ENCODE results near the gene RASGRP2. TPM values are rescaled to one million over a fixed set of nuclear protein-coding genes. Genes with fewer than 3 reads are reported as not detected.
A peak's percentile ranks its signal among the peaks of the same experiment; 100 is the strongest.

RASGRP2 gene
- total RNA-seq, result 12.0 TPM

DNA sequence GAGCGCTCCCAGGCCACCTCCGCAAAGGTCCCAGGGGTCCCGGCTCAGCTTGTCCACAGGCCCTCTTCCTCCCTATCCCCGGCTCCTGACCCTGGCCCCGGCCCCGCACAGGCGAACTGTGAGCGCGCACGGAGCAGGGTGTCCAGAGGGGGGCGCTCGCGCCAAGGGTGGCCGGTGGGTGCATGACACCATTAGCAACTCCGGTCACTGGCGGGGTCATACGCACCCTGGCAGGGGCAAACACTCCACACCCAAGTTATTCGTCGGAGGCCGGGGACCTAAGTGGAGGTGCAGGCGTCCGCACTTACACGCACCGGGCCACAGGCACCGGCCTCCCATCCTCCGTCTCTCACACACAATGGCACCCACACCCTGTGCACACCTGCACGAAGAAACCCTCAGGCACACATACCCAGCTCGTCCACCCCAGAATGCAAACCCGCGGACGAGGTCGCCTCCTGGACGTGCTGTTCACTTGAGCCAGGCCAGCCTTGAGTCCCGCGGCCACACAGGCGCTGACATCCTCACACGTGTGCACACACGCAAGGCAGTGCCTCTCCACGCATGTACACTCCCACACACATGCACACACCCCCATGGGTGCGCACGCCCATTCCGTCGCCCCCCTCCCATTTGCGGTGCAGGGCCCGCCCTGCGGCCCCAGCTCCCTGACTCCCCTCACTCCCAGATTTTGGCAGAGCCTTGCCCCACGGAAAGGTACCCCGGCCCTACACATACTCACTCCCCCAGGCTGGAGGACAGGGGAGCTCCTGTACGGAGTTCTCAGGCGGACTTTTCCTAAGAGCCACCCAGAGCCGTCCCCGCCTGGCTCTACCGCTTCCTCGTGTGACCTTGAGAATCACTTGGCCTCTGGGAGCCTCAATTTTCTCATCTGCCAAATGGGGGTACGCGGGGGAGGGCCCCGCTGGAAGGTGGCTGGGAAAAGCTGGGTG lies at the start of gene RASGRP2:
Gene RASGRP2, minus strand, starts transcription at position 552 of the 953 bp plus-strand sequence. CDS start 1,276 bp downstream, outside the sequence.
- Histone ChIP-seq H3K27ac (ENCODE audit: low read depth, low read length) (peak within 1 kb of the TSS; percentile 87), H3K9me3 (ENCODE audit: control insufficient read depth in 3 of 3, low read length in 3 of 3) (no peaks in the 10 kb centered on the region), H3K27me3 (ENCODE audit: control insufficient read depth in 3 of 3, insufficient read depth in 3 of 3, low read length in 3 of 3) (no peaks in the 10 kb centered on the region), H3K36me3 (ENCODE audit: control insufficient read depth in 3 of 3, insufficient read depth in 3 of 3, low read length in 3 of 3) (peaks cover 10 to 21% (median 13%) of the 10 kb centered on the region in 3 donors), H3K9ac (ENCODE audit: low read depth in 1 of 3, low read length in 3 of 3) (peak within 1 kb of the TSS; percentile 65 to 85 (median 77)), H3K4me3 (ENCODE audit: low read length in 3 of 3) (peak within 1 kb of the TSS; percentile 64 to 87 (median 83)), H3K4me1 (ENCODE audit: control insufficient read depth in 3 of 3, insufficient read depth in 3 of 3, low read length in 3 of 3) (peaks cover 40 to 60% (median 57%) of the 10 kb centered on the region in 3 donors)

DNA sequence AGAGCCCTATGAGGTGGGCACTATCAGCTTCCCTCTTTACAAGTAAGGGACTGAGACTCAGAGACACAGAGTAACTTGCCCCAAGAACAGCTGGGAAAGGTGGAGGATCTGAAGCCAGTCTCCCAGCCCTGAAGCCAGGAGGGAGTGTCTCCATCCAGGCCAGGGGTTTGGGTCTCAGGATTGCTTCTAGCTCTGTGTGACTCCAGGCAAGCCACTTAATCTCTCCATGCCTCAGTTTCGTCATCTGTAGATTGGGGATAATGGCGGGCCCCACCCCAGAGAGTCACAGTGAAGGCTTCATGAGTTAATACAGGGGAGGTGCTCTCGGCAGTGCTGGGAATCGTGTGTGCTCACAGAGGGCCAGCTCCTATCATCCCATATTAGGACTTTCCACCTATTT lies 48.5 kb upstream of the RASGRP2 start:
- Histone ChIP-seq H3K9ac (ENCODE audit: low read depth in 1 of 3, low read length in 3 of 3) (no peak overlapping the region), H3K36me3 (ENCODE audit: control insufficient read depth in 3 of 3, insufficient read depth in 3 of 3, low read length in 3 of 3) (peaks cover 0 to 23% (median 11%) of the 10 kb centered on the region in 3 donors), H3K4me3 (ENCODE audit: low read length in 3 of 3) (no peak overlapping the region), H3K27me3 (ENCODE audit: control insufficient read depth in 3 of 3, insufficient read depth in 3 of 3, low read length in 3 of 3) (no peaks in the 10 kb centered on the region), H3K9me3 (ENCODE audit: control insufficient read depth in 3 of 3, low read length in 3 of 3) (no peaks in the 10 kb centered on the region), H3K4me1 (ENCODE audit: control insufficient read depth in 3 of 3, insufficient read depth in 3 of 3, low read length in 3 of 3) (peaks cover 0 to 3% (median 0%) of the 10 kb centered on the region in 3 donors), H3K27ac (ENCODE audit: low read depth, low read length) (no peak overlapping the region)

DNA sequence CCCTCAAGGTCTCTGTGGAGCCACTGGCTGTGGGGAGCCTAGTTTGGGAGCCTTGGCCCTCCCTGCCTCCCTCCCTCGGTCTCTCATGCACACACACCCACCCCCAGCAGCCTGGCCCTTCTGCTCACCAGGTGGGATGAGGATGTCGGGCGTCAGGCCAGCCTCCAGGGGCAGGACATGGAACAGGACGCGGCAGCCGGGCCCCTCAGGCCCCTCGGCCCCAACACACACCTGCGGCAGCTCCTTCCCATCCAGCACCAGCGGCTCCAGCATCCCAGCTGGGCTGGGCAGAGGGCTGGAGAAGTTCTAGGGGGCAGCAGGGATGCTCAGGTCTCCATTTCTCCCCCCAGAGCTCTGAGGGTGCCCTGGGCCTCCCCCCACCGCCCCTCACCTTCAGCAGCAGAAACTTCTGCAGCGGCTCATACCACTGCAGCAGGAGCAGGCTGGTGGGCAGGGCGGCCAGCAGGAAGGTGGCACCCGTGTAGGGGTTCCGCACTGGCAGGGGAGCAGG lies 47.9 kb upstream of the RASGRP2 start:
- Histone ChIP-seq H3K36me3 (ENCODE audit: control insufficient read depth in 3 of 3, insufficient read depth in 3 of 3, low read length in 3 of 3) (peaks cover 0 to 19% (median 11%) of the 10 kb centered on the region in 3 donors), H3K9me3 (ENCODE audit: control insufficient read depth in 3 of 3, low read length in 3 of 3) (no peaks in the 10 kb centered on the region), H3K4me1 (ENCODE audit: control insufficient read depth in 3 of 3, insufficient read depth in 3 of 3, low read length in 3 of 3) (peaks cover 0 to 3% (median 0%) of the 10 kb centered on the region in 3 donors), H3K9ac (ENCODE audit: low read depth in 1 of 3, low read length in 3 of 3) (no peak overlapping the region), H3K27ac (ENCODE audit: low read depth, low read length) (no peak overlapping the region), H3K27me3 (ENCODE audit: control insufficient read depth in 3 of 3, insufficient read depth in 3 of 3, low read length in 3 of 3) (no peaks in the 10 kb centered on the region), H3K4me3 (ENCODE audit: low read length in 3 of 3) (no peak overlapping the region)

DNA sequence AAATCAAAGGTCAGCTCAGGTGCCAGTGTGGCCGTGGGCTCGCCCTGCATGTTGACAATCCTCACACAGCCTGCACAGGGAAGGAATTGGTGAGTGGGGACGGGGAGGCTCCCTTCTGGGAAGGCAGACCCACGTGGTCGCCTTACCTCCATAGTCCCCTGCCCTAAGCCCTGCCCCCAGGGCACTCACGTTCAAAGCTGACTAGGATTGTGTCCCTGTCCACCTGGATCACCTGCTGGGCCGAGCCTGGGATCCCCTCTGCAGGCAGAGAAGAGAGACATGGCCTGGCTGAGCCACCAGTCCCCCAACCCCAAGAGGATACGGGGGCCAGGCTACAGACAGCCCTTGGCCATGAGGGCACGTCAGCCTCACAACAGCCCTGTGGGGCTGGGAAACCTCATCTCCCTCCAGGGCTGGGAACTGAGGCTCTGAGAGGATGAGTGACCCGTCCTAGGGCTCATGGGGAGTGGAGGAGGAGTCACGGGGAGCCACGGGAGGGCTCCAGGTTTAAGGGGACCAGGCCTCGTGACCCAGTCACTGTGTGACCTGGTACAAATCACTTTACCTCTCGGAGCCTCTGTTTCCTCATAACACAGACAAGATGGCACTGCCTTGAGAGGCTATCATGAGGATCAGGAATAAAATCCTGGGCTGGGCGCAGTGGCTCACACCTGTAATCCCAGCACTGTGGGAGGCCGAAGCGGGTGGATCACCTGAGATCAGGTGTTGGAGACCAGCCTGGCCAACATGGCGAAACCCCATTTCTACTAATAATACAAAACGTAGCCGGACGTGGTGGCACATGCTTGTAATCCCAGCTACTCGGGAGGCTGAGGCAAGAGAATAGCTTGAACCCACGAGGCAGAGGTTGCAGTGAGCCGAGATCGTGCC lies 46.5 kb upstream of the RASGRP2 start:
- Histone ChIP-seq H3K27ac (ENCODE audit: low read depth, low read length) (no peak overlapping the region), H3K9ac (ENCODE audit: low read depth in 1 of 3, low read length in 3 of 3) (no peak overlapping the region), H3K36me3 (ENCODE audit: control insufficient read depth in 3 of 3, insufficient read depth in 3 of 3, low read length in 3 of 3) (peaks cover 0 to 11% (median 8%) of the 10 kb centered on the region in 3 donors), H3K4me3 (ENCODE audit: low read length in 3 of 3) (no peak overlapping the region), H3K4me1 (ENCODE audit: control insufficient read depth in 3 of 3, insufficient read depth in 3 of 3, low read length in 3 of 3) (peaks cover 0 to 3% (median 0%) of the 10 kb centered on the region in 3 donors), H3K27me3 (ENCODE audit: control insufficient read depth in 3 of 3, insufficient read depth in 3 of 3, low read length in 3 of 3) (no peaks in the 10 kb centered on the region), H3K9me3 (ENCODE audit: control insufficient read depth in 3 of 3, low read length in 3 of 3) (no peaks in the 10 kb centered on the region)

DNA sequence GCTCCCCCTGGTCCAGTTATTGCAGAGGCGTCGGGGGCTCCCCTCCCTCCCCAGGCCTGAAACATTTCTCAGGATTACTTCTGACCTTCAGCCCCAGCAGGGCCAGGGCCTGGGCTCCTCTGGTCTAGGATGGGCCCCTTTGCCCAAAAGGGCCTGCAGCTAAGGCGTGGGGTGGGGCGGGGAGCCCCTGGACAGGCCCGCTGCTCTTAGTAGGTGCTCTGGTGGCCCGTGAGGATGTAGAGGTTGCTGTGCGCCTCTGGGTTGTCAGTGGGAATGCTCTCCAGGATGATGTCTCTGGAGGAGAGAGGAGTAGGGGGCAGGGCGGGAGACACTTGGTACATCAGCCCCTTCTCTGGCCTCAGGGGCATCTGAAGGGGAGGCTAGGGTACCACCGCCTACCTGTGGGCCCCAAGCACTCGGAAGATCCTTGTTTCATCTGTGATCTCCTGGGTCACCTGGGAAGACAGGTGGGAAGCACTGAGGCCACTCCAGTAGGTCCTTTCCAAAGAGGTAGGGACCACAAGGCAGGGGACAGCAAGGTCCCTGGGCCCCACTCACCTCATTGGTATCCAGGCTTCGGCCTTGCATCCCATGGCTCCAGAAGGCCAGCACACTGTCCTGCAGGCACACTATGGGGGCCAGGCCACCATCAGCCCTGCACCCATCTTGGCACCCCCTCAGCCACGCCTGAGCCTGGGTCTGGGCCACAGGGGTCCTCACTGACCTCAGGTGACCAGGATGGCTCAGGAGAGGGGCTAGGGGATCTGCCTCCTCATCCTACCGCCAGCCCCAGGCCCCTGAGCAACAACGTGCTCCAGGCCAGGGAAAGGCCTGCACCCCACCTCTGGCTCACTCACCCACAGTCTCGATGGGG lies 45.6 kb upstream of the RASGRP2 start:
- H3K27ac ChIP-seq (ENCODE audit: low read depth, low read length), result no peak overlapping the region
- H3K9ac ChIP-seq (ENCODE audit: low read depth in 1 of 3, low read length in 3 of 3), result no peak overlapping the region
- no peaks in the 10 kb centered on the region for H3K27me3 ChIP-seq (ENCODE audit: control insufficient read depth in 3 of 3, insufficient read depth in 3 of 3, low read length in 3 of 3)
- peaks cover 0 to 3% (median 0%) of the 10 kb centered on the region in 3 donors for H3K4me1 ChIP-seq (ENCODE audit: control insufficient read depth in 3 of 3, insufficient read depth in 3 of 3, low read length in 3 of 3)
- peaks cover 0 to 11% (median 8%) of the 10 kb centered on the region in 3 donors for H3K36me3 ChIP-seq (ENCODE audit: control insufficient read depth in 3 of 3, insufficient read depth in 3 of 3, low read length in 3 of 3)
- no peaks in the 10 kb centered on the region for H3K9me3 ChIP-seq (ENCODE audit: control insufficient read depth in 3 of 3, low read length in 3 of 3)
- no peak overlapping the region for H3K4me3 ChIP-seq (ENCODE audit: low read length in 3 of 3)

DNA sequence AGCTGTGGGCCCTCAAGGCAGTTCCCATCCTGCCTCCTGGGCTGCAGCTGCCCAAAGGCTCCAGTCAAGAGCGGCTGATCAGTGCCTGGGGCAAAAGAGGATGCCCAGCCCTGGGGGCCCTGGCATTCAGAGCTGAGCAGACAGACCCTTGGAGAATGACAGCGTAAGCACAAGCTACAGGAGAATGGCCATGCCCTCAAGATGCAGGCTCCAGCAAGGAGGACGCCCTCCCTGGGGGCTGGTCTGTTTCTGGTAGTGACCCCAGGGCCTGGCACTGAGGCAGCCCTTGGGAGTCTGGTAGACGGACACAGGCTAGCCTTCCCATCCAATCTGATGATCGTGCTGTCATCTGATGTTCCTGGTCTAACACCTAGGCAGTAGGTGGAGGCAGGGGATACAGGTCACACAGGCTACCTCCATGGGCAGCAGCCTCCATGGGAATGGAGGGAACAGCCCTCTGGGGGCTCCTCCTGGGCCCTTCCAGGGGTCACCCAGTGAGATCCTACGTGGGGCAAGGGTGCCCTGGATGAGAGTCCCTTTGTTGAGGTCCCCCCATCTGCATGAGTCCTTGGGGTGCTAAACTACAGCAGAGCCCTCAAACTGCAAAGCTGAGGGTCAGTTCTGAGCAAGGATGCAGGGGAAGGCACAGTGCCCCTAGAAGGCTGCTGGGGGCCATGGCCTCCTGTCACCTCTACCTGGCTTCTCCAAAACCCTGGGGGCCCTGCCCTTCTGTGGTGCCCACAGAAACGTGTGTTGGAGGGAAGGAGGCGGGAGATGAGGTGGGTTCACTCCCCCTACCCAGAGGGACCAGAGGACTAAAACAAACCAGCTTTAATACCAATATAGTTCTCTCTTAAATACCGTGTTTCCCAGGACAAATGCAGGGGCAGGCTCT lies 44.6 kb upstream of the RASGRP2 start:
- peaks cover 0 to 3% (median 0%) of the 10 kb centered on the region in 3 donors for H3K4me1 ChIP-seq (ENCODE audit: control insufficient read depth in 3 of 3, insufficient read depth in 3 of 3, low read length in 3 of 3)
- peaks cover 0 to 11% (median 8%) of the 10 kb centered on the region in 3 donors for H3K36me3 ChIP-seq (ENCODE audit: control insufficient read depth in 3 of 3, insufficient read depth in 3 of 3, low read length in 3 of 3)
- no peak overlapping the region for H3K27ac ChIP-seq (ENCODE audit: low read depth, low read length)
- H3K9ac ChIP-seq (ENCODE audit: low read depth in 1 of 3, low read length in 3 of 3), result no peak overlapping the region
- no peaks in the 10 kb centered on the region for H3K9me3 ChIP-seq (ENCODE audit: control insufficient read depth in 3 of 3, low read length in 3 of 3)
- no peak overlapping the region for H3K4me3 ChIP-seq (ENCODE audit: low read length in 3 of 3)
- no peaks in the 10 kb centered on the region for H3K27me3 ChIP-seq (ENCODE audit: control insufficient read depth in 3 of 3, insufficient read depth in 3 of 3, low read length in 3 of 3)

DNA sequence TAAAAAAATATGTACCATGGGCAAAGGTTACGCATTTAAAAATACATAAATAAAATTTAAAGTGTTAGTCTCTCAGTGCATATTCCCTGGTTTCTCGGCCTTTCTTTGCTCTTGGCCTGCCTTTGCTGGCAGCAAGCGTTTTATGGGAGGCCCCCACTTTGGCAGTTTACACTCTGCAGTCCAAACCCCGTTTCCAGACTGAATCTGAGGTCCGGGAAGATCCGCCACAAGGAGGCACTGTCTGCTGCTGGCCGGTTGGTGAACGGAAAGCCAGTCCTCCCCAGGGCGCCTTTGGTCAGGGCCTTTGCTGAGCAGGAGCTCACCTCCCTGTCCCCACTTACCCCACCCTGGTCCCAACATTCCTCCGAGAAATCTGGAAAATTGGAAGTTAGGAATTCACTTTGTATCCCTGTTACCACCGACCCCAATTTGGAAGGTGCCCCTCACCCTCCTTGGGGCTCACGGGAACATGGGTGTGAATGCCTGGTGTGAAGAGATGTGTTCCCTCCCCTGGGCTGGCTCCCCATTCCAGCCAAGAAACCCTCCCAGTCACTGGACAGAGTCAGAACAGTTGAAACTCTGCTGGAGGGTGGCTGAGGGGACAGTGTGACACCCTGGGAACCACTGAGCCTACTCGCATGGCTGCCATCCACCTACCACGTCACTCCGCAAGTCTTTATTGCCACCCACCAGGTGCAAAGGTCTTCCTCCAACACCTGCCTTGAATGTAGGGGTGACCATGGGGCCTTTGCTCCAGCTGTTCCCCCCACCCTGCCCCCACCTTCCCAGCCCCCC lies 43.8 kb upstream of the RASGRP2 start:
- H3K27ac ChIP-seq (ENCODE audit: low read depth, low read length), result no peak overlapping the region
- H3K9me3 ChIP-seq (ENCODE audit: control insufficient read depth in 3 of 3, low read length in 3 of 3), result no peaks in the 10 kb centered on the region
- no peak overlapping the region for H3K4me3 ChIP-seq (ENCODE audit: low read length in 3 of 3)
- peaks cover 0 to 11% (median 6%) of the 10 kb centered on the region in 3 donors for H3K36me3 ChIP-seq (ENCODE audit: control insufficient read depth in 3 of 3, insufficient read depth in 3 of 3, low read length in 3 of 3)
- no peak overlapping the region for H3K9ac ChIP-seq (ENCODE audit: low read depth in 1 of 3, low read length in 3 of 3)
- peaks cover 0 to 3% (median 0%) of the 10 kb centered on the region in 3 donors for H3K4me1 ChIP-seq (ENCODE audit: control insufficient read depth in 3 of 3, insufficient read depth in 3 of 3, low read length in 3 of 3)
- no peaks in the 10 kb centered on the region for H3K27me3 ChIP-seq (ENCODE audit: control insufficient read depth in 3 of 3, insufficient read depth in 3 of 3, low read length in 3 of 3)

DNA sequence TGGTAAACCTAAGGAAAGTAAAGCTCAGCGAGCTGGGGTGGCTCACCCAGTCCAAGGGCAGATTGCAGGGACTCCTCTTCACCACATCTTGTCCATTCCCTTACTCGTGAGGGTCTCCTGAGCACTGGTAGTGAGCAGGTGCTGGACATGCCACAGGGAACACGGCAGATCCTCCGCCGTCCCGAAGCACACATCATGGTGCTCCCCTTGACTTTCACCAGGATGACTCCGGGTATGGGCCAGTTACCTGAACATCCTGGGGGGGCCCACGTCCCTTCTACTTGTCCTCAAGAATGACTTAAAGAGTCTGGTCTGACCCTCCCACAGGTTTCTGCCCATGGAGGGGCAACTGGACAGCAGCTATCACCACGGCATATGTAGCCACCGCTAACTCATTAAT lies 42.4 kb upstream of the RASGRP2 start:
- H3K4me3 ChIP-seq (ENCODE audit: low read length in 3 of 3), result no peak overlapping the region
- H3K27me3 ChIP-seq (ENCODE audit: control insufficient read depth in 3 of 3, insufficient read depth in 3 of 3, low read length in 3 of 3), result no peaks in the 10 kb centered on the region
- no peaks in the 10 kb centered on the region for H3K9me3 ChIP-seq (ENCODE audit: control insufficient read depth in 3 of 3, low read length in 3 of 3)
- H3K36me3 ChIP-seq (ENCODE audit: control insufficient read depth in 3 of 3, insufficient read depth in 3 of 3, low read length in 3 of 3), result peaks cover 0 to 11% (median 6%) of the 10 kb centered on the region in 3 donors
- no peak overlapping the region for H3K9ac ChIP-seq (ENCODE audit: low read depth in 1 of 3, low read length in 3 of 3)
- peaks cover 0 to 3% (median 0%) of the 10 kb centered on the region in 3 donors for H3K4me1 ChIP-seq (ENCODE audit: control insufficient read depth in 3 of 3, insufficient read depth in 3 of 3, low read length in 3 of 3)
- no peak overlapping the region for H3K27ac ChIP-seq (ENCODE audit: low read depth, low read length)
